Renal cortex interstitium (tissue), 11 donors: ENCODE results near the gene FJX1. TPM values are rescaled to one million over a fixed set of nuclear protein-coding genes. Genes with fewer than 3 reads are reported as not detected.
A peak's percentile ranks its signal among the peaks of the same experiment; 100 is the strongest.

Source experiments
- DNase-seq, 11 donors: peaks; one replicate each; pipeline ENCODE4 v3.0.0-alpha.2; 2013; ENCODE audit warnings: low read depth in 9 of 11, low spot score in 4 of 11; ENCODE audit errors: extremely low read depth in 1 of 11
- polyA plus RNA-seq, 3 donors: library from polyadenylated mRNA; unstranded; fragments of 120-200 nt; gene quantifications; one replicate each; pipeline ENCODE4 v1.2.1, GENCODE V29; 2013; ENCODE audit not compliant: insufficient read length in 3 of 3

FJX1 gene
- polyA plus RNA-seq, 3 donors: 17.5 to 22.0 (median 17.9) TPM

DNA sequence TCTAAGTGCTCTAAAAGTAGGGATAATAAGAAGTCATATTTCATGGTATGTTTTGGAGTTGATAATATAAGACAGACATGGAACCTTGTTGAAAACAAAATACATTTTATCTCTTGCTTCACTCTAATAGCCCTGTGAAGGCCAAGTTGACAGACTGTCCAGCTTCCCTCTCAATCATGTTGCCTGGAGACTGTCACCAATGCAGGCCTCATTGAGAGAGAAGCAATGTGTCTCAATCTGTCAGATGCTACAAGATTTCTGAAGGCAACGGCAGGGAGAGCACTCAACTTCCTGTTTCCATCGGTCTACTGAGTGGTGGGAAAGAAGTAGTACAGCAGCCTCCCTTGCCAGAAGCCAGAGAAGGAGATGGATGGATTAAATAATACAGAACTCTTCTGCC is 23.6 kb upstream of the FJX1 start:
- no peak for DNase-seq

DNA sequence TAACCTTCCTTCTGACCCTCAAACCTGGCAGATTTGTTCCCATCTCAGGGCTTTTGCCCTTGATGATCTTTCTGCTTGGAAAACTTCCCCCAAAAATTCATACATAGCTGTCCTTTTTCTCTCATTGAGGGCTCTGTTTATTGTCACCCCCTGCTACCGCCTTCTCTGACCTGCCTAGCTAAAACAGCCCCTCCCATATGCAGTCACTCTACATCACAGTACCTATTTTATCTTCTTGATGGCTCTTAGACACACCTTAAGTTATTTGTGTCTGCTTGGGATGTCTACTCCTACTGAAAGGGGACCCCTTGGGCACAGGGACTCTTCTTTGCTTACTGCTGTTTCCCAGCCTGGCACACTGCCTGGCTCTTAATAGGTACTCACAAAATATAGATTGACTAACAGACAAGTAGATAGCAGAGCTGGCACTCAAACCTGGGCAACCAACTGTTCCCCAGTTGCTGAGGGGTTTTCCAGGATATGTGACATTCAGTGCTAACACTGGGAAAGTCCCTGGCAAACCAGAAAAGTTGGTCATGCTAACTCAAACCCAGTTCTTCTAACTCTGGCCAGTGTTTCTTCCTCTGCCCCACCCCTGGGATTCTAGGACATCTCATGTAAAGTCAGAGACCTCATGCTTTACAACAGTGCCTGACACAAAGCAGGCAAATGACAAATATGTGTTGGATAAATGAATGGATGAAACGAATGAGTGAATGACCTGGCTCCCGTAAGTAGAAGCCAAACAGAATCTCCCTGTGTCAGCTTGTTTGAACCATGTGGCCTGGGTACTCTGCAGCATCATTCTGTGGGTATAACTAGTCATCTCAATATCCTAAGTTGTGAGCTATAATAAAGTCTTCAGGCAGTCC is 19.8 kb upstream of the FJX1 start:
- no peak for DNase-seq

GRCh38 chr11:35600331-35600838 is 17.9 kb upstream of the FJX1 start:
- no peak for DNase-seq

- DNase-seq: no peak
These were observed 16.0 kb upstream of the FJX1 start for GRCh38 chr11:35602160-35602793.

DNA sequence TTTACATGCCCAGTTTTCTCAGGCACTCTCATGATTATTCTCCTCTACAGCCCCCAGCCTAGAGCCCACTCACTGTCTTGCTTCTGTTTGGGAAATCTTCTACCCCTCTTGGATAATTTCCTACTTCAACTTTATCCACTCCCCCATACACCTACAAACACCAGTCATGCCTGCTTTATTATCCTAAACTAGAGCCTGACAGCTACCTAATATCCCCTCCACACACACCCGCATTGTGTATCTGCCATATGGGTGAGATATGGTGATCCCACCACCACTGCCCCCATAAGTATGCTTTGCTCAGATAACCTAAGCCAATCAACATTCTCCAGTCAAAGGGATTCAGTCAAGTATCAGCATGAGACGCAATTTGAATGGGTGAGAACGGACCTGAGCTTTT is 15.3 kb upstream of the FJX1 start:
- no peak for DNase-seq

- peak in 4 of 11 donors; percentile 29 to 43 (median 32) for DNase-seq
These were observed 12.6 kb upstream of the FJX1 start for GRCh38 chr11:35605706-35606105.

DNA sequence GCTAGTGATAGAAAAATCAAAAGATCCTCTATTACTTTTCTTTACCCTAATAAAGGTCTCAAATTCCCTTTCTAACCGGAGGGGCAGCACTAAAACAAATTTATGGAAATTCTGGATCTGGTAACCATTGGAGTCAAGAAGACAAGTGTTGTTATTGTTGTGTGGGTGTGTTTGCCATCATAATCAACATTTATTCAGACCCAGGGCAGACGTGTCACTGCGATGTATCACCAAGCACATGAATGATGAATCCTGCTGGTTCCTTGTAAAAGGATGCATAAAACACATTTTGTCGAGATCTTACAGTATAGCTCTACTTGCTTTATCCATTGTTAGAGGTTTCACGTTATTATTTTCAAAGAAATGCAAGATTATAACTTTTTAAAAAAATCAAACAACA is 12.1 kb upstream of the FJX1 start:
- no peak for DNase-seq

DNA sequence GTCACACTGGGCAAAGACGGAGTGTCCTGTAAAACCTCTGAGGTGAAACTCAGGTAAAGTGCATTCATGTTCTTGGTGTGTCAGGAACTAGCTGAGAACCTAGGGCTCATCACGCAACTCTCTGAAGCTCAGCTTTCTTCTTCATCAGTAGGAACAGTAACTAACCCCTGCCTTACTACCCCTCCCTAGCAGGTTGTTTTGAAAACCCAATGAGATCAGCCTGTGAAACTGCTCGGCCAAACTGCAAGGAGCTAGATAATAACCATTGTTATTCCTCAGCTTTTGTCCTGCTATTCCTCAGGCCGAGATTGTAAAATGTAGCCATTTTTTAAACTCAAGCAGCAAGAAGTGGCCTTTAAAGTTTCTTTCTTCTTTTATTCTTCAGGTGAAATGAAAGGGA is 9.8 kb upstream of the FJX1 start:
- no peak for DNase-seq

DNA sequence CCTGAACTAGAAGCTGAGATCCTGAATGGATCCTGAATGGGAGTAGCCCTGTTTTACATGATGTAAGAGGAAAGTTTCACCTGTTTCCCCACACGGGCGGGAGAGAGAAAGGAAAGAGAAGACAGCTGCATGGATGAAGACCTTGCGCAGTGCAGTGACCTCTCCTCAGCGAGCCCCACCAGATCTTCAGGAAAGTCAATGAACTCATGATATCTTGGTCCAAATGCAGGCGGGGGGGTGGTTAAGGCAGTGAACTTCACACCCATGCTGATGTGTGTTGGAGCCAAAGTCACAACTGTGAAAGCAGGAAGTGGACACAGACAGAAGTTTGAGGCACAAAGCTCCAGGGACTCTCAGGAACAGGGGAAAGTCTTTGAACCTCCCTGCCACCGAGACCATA is 8.6 kb upstream of the FJX1 start:
- no peak for DNase-seq

GRCh38 chr11:35610631-35611030 is 7.6 kb upstream of the FJX1 start:
- no peak for DNase-seq

DNA sequence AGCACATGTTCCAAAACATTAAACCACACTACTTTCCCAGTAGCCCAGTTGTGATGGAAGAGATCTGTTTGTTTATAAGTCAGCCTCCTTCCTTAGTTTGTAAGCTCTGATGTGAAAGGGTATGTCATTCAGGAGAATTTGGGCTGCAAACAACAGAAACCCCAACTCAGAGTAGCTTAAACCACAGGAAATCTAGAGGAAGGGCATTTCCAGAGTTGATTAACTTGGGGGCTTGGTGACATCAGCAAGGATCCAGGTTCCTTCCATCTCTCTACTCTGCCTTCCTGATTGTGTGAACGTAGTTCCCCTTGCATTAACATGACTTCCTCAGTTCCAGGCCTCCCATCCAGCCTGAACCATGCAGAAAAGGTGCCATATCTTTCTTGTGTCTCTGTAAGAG is 6.5 kb upstream of the FJX1 start:
- DNase-seq: no peak

DNA sequence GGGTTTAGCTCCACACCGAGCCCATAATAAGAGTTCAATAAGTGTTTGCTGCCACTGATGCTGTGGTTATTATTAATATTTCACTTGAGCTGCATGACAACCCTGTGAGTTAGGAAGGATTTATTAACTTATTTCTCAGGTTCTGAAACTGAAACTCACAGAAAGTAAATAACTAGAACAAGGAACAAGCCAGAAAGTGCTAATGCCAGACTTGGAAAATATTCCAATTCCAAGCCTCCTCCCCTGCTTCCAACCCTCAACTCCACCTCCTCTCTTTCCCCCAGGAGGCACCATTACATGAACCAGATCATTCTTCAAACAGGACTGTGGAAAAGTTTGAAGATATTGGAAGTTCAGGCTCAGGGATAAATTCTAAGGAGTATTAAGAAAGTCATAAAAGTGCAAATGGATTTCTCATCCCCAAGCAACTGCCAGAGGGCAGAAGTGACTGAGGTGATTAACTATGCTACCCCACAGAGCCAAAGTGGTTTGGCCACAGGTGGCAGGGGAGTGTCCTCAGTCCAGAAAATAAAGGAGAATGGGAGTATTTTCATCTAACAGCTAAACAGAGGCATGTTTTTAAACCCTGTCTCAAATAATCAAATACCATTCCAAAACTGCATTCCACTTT is 3.2 kb upstream of the FJX1 start:
- DNase-seq: no peak

- peak in 4 of 11 donors; percentile 32 to 55 (median 45) for DNase-seq
These were observed 2.0 kb upstream of the FJX1 start for GRCh38 chr11:35615921-35616900.

GRCh38 chr11:35617316-35617686 is 959 bp upstream of the FJX1 start:
- no peak for DNase-seq

- peak in 2 of 11 donors; percentile 33 to 36 for DNase-seq
These were observed 346 bp downstream of the FJX1 start for GRCh38 chr11:35618497-35619115.

DNA sequence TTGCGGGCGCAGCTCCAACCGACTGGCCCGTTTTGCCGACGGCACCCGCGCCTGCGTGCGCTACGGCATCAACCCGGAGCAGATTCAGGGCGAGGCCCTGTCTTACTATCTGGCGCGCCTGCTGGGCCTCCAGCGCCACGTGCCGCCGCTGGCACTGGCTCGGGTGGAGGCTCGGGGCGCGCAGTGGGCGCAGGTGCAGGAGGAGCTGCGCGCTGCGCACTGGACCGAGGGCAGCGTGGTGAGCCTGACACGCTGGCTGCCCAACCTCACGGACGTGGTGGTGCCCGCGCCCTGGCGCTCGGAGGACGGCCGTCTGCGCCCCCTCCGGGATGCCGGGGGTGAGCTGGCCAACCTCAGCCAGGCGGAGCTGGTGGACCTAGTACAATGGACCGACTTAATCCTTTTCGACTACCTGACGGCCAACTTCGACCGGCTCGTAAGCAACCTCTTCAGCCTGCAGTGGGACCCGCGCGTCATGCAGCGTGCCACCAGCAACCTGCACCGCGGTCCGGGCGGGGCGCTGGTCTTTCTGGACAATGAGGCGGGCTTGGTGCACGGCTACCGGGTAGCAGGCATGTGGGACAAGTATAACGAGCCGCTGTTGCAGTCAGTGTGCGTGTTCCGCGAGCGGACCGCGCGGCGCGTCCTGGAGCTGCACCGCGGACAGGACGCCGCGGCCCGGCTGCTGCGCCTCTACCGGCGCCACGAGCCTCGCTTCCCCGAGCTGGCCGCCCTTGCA is 1.0 kb downstream of the FJX1 start:
- DNase-seq: peak in 4 of 11 donors; percentile 31 to 49 (median 41)

- DNase-seq: peak in 3 of 11 donors; percentile 31 to 48 (median 45)
These were observed 1.8 kb downstream of the FJX1 start for GRCh38 chr11:35619855-35620640.
